GM23248 (cell line): ENCODE results near the gene ERCC2. TPM values are rescaled to one million over a fixed set of nuclear protein-coding genes. Genes with fewer than 3 reads are reported as not detected.

ENCODE experiments used
- DNase-seq: peaks from one replicate; pipeline ENCODE4 v3.0.0-alpha.2; 2015
- H2AFZ ChIP-seq: fragments of 200-600 bp; sonication (generic); 2 replicates; pipeline ENCODE4 v1.6.1; 2016; ENCODE audit warnings: antibody characterized with exemption
- H3F3A ChIP-seq: fragments of 200-600 bp; sonication (generic); 2 replicates; pipeline ENCODE4 v1.6.1; 2016; ENCODE audit warnings: mild to moderate bottlenecking, antibody characterized with exemption, mixed run types; ENCODE audit not compliant: insufficient read depth
- H3K27ac ChIP-seq: fragments of 200-600 bp; sonication (generic); 2 replicates; pipeline ENCODE4 v1.5.1; 2016; ENCODE audit warnings: mild to moderate bottlenecking
- H3K27me3 ChIP-seq: fragments of 200-600 bp; sonication (generic); replicated peaks from 2 replicates; pipeline ENCODE4 v1.6.1; 2016; ENCODE audit warnings: mild to moderate bottlenecking; ENCODE audit not compliant: insufficient read depth
- H3K36me3 ChIP-seq: fragments of 200-600 bp; sonication (generic); 2 replicates; pipeline ENCODE4 v1.6.1; 2016; ENCODE audit warnings: low read depth, mild to moderate bottlenecking
- H3K4me1 ChIP-seq: fragments of 200-600 bp; sonication (generic); 2 replicates; pipeline ENCODE4 v1.6.1; 2016; ENCODE audit warnings: mild to moderate bottlenecking; ENCODE audit not compliant: insufficient read depth
- H3K4me2 ChIP-seq: fragments of 200-600 bp; sonication (generic); one replicate; pipeline ENCODE4 v1.6.1; 2016; ENCODE audit warnings: mild to moderate bottlenecking; ENCODE audit not compliant: unreplicated experiment
- H3K4me3 ChIP-seq: fragments of 200-600 bp; sonication (generic); 2 replicates; pipeline ENCODE4 v1.5.1; 2016; ENCODE audit warnings: mild to moderate bottlenecking
- H3K79me2 ChIP-seq: fragments of 200-600 bp; sonication (generic); 2 replicates; pipeline ENCODE4 v1.6.1; 2016; ENCODE audit warnings: mild to moderate bottlenecking; ENCODE audit not compliant: insufficient read depth
- H3K9ac ChIP-seq: fragments of 200-600 bp; sonication (generic); 2 replicates; pipeline ENCODE4 v1.6.1; 2016; ENCODE audit warnings: mild to moderate bottlenecking
- H3K9me2 ChIP-seq: fragments of 200-600 bp; sonication (generic); 2 replicates; pipeline ENCODE4 v1.6.1; 2016; ENCODE audit warnings: mixed run types, mild to moderate bottlenecking, moderate library complexity; ENCODE audit not compliant: insufficient read depth
- H3K9me3 ChIP-seq: fragments of 200-600 bp; sonication (generic); one replicate; pipeline ENCODE4 v1.6.1; 2017; ENCODE audit warnings: low read depth
- H4K20me1 ChIP-seq: fragments of 200-600 bp; sonication (generic); 2 replicates; pipeline ENCODE4 v1.6.0; 2016; ENCODE audit not compliant: insufficient read depth
- EZH2 ChIP-seq: fragments of 200-600 bp; sonication (generic); IDR thresholded peaks from 2 replicates; pipeline ENCODE4 v1.6.1; 2018; ENCODE audit warnings: antibody characterized with exemption, mild to moderate bottlenecking; ENCODE audit not compliant: insufficient read depth, poor library complexity, severe bottlenecking
- EZH2phosphoT487 ChIP-seq: fragments of 200-600 bp; sonication (generic); IDR thresholded peaks from 2 replicates; pipeline ENCODE4 v1.6.1; 2018; ENCODE audit warnings: antibody characterized with exemption, moderate library complexity, mild to moderate bottlenecking, low read depth; ENCODE audit not compliant: insufficient read depth
- WGBS, 2 experiments: methylation state at CpG; one replicate each; pipeline ENCODE4 v1.1.6; 2015 to 2017; ENCODE audit warnings: low lambda C conversion rate in 2 of 2, low coverage in 1 of 2; ENCODE audit errors: missing lambda C conversion rate in 2 of 2; 5-methylcytosine and 5-hydroxymethylcytosine counted together
- in situ Hi-C: fragments of 300-500 bp; cut with MboI; formaldehyde crosslinking; loops from 2 replicates; pipeline ENCODE4 v1.15.0; 2020
- polyA plus RNA-seq: library from polyadenylated mRNA; unstranded; fragments of >200 nt; fragmentation: Nextera tagmentation; extraction: Ambion mirVana; gene quantifications from 2 replicates; pipeline ENCODE4 v1.2.1, GENCODE V29; 2016
- total RNA-seq: library from RNA; depleted of rRNA; stranded (reverse); fragments of >200 nt; shearing (Covaris generic); gene quantifications from 2 replicates; pipeline ENCODE4 v1.2.3, GENCODE V29; 2014

Gene ERCC2
- total and polyA plus RNA-seq, 2 experiments from 2014 or later = 13.7 to 32.3 TPM

GRCh38 chr19:45352914-45353796 lies 17.2 kb downstream of the ERCC2 start:
- Histone ChIP-seq H3K4me2 (no peak overlapping the region), H3K27ac (no peak overlapping the region), H3K4me3 (no peak overlapping the region), H3K27me3 (no peaks in the 10 kb centered on the region), H4K20me1 (no peaks in the 10 kb centered on the region), H3K9me2 (no peaks in the 10 kb centered on the region), H3F3A (no peaks in the 10 kb centered on the region), H3K36me3 (peaks cover 16% of the 10 kb centered on the region; the same call in 1 of the 2 replicates), H2AFZ (no peak overlapping the region), H3K4me1 (no peaks in the 10 kb centered on the region), H3K79me2 (no peaks in the 10 kb centered on the region), H3K9ac (no peak overlapping the region), H3K9me3 (no peaks in the 10 kb centered on the region)
- DNase-seq = no peak
- in situ Hi-C loops = no loop called here
- no peak for TF ChIP-seq EZH2phosphoT487
- no peak for TF ChIP-seq EZH2
- WGBS, 2 experiments = 90 to 98% methylated on average over 15 to 19 of the region's 20 CpGs

GRCh38 chr19:45352471-45352870 lies 17.9 kb downstream of the ERCC2 start:
- WGBS, 2 experiments = 96% methylated on average over 20 of the region's 20 CpGs
- H3K79me2 ChIP-seq = no peaks in the 10 kb centered on the region
- H2AFZ ChIP-seq = no peak overlapping the region
- no peak overlapping the region for H3K4me3 ChIP-seq
- no peak overlapping the region for H3K27ac ChIP-seq
- H3K9ac ChIP-seq = no peak overlapping the region
- H3K9me3 ChIP-seq = no peaks in the 10 kb centered on the region
- no peaks in the 10 kb centered on the region for H3K9me2 ChIP-seq
- no peak overlapping the region for H3K4me2 ChIP-seq
- no peaks in the 10 kb centered on the region for H3K4me1 ChIP-seq
- DNase-seq = no peak
- in situ Hi-C loops = no loop called here
- TF ChIP-seq EZH2phosphoT487 = no peak
- no peak for TF ChIP-seq EZH2
- no peaks in the 10 kb centered on the region for H3F3A ChIP-seq
- no peaks in the 10 kb centered on the region for H3K27me3 ChIP-seq
- H3K36me3 ChIP-seq = peaks cover 16% of the 10 kb centered on the region; the same call in 1 of the 2 replicates
- no peaks in the 10 kb centered on the region for H4K20me1 ChIP-seq

GRCh38 chr19:45352062-45352461 lies 18.3 kb downstream of the ERCC2 start:
- in situ Hi-C loops = no loop called here
- no peak for TF ChIP-seq EZH2phosphoT487
- TF ChIP-seq EZH2 = no peak
- Histone ChIP-seq H3K4me1 (no peaks in the 10 kb centered on the region), H3K36me3 (peaks cover 15% of the 10 kb centered on the region; the same call in 1 of the 2 replicates), H3K9me2 (no peaks in the 10 kb centered on the region), H3K9me3 (no peaks in the 10 kb centered on the region), H2AFZ (no peak overlapping the region), H3K9ac (no peak overlapping the region), H4K20me1 (no peaks in the 10 kb centered on the region), H3K27ac (no peak overlapping the region), H3K4me3 (no peak overlapping the region), H3K4me2 (no peak overlapping the region), H3F3A (no peaks in the 10 kb centered on the region), H3K27me3 (no peaks in the 10 kb centered on the region), H3K79me2 (no peaks in the 10 kb centered on the region)
- WGBS, 2 experiments = 91 to 95% methylated on average over 15 of the region's 15 CpGs
- no peak for DNase-seq

GRCh38 chr19:45351401-45351952 lies 18.9 kb downstream of the ERCC2 start:
- no peak overlapping the region for H3K4me3 ChIP-seq
- no peaks in the 10 kb centered on the region for H3F3A ChIP-seq
- no peak overlapping the region for H3K4me2 ChIP-seq
- H3K36me3 ChIP-seq = peaks cover 11% of the 10 kb centered on the region; the same call in 1 of the 2 replicates
- H3K9ac ChIP-seq = no peak overlapping the region
- no peaks in the 10 kb centered on the region for H3K4me1 ChIP-seq
- no peaks in the 10 kb centered on the region for H3K9me2 ChIP-seq
- in situ Hi-C loops = no loop called here
- no peaks in the 10 kb centered on the region for H4K20me1 ChIP-seq
- no peak overlapping the region for H2AFZ ChIP-seq
- no peaks in the 10 kb centered on the region for H3K9me3 ChIP-seq
- no peaks in the 10 kb centered on the region for H3K27me3 ChIP-seq
- H3K79me2 ChIP-seq = no peaks in the 10 kb centered on the region
- TF ChIP-seq EZH2 (no peak), EZH2phosphoT487 (no peak)
- 78 to 79% methylated on average over 13 of the region's 13 CpGs for WGBS, 2 experiments
- DNase-seq = no peak
- H3K27ac ChIP-seq = no peak overlapping the region
